ENCODE measurements around the gene ATXN7.
A peak's percentile ranks its signal among the peaks of the same experiment; 100 is the strongest.

ATXN7 gene

DNA sequence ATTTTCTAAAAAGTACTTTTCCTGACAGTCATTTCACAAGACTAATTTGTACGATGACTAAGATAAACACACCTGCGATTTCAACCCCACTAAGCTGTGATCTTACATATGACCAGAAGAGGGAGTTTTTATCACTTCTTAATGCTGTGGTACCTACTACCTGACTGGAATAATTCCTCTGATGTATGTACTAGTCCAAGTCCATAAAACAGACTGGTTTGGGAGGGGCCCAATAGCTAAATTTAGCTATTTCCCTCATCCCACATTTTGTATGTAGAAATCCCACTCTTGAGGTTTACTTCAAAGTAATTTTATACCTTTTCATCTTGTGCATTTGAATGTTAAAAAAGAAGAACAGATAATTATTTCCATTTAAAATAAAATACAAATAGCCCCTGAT lies 98.2 kb downstream of the ATXN7 start:
- H3K4me1 ChIP-seq: peaks cover 32% of the 10 kb centered on the region
- peak in 1 of 2 experiments; percentile 62 for DNase-seq (ENCODE audit: low spot score in 2 of 2)
- in situ Hi-C loops (cut with MboI; ENCODE audit: low sequenced_read_pairs): no loop called here
- no peaks in the 10 kb centered on the region for H3K9me3 ChIP-seq
- H3K4me3 ChIP-seq: no peak overlapping the region
- H3K36me3 ChIP-seq (replicated peaks): no peaks in the 10 kb centered on the region
- no peaks in the 10 kb centered on the region for H3K27me3 ChIP-seq (ENCODE audit: low read depth)

DNA sequence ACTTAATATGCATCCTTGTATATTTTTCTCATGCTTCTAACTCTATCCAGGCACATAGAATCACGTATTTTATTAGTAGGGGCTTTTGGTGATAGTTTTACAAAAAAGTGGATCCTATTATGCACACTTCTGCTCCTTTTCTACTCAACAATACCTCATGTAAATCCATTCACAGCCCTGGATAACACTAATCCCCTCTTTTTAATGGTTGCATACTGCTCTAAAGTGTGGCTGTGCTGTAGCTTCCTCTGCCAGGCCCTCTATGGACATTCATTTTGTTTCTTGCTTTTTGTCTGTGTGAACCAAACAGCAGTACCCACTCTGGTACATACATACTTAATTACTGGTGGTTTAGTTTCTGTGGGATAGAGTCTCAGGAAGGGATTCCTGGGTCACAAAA lies 99.8 kb downstream of the ATXN7 start:
- peak; percentile 35 to 81 for DNase-seq (ENCODE audit: low spot score in 2 of 2)
- Histone ChIP-seq H3K36me3 (replicated peaks) (no peaks in the 10 kb centered on the region), H3K4me3 (no peak overlapping the region), H3K27me3 (ENCODE audit: low read depth) (no peaks in the 10 kb centered on the region), H3K9me3 (no peaks in the 10 kb centered on the region), H3K4me1 (peaks cover 41% of the 10 kb centered on the region)
- in situ Hi-C loops (cut with MboI; ENCODE audit: low sequenced_read_pairs): no loop called here

DNA sequence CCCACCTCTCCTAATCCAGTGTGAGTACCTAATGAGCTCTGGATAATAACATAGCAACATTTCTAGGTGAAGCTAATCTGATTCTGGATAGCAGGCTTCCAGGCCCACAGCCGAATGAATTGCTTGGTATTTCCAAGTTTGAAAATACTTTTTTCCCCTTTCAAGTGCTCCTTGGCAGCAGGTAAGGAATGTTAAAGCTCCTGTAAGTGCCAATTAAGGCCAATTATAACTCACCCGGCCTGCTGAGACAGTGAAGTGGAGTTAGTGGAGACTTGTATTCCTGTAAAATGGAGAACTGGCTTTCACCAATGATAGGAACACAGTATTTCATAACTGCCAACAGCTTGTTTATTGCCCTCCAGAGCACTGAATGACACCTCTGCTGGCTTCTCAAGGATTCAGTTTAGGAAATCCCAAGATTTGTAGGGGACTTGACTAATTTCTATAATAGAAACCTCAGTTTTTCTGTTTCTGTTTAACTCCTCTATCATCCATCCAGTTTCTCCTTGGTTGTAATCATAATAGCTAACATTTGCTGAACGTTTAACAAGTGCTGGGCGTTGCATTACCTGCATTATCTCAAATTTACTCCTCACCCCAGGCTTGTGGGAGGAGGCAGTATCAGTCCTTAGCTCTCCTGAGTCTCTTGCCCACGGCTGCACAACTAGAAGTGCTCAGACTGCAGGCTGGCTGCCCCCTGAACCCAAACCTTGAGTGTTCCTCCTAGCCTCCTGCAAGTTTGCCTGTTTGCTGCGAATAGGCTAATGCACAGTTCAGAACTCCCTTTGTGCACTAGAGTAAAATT lies 101.2 kb downstream of the ATXN7 start:
- peaks cover 52% of the 10 kb centered on the region for H3K4me1 ChIP-seq
- no peaks in the 10 kb centered on the region for H3K36me3 ChIP-seq (replicated peaks)
- H3K9me3 ChIP-seq: no peaks in the 10 kb centered on the region
- no peak overlapping the region for H3K4me3 ChIP-seq
- in situ Hi-C loops (cut with MboI; ENCODE audit: low sequenced_read_pairs): no loop called here
- no peak for DNase-seq (ENCODE audit: low spot score in 2 of 2)
- H3K27me3 ChIP-seq (ENCODE audit: low read depth): no peaks in the 10 kb centered on the region

DNA sequence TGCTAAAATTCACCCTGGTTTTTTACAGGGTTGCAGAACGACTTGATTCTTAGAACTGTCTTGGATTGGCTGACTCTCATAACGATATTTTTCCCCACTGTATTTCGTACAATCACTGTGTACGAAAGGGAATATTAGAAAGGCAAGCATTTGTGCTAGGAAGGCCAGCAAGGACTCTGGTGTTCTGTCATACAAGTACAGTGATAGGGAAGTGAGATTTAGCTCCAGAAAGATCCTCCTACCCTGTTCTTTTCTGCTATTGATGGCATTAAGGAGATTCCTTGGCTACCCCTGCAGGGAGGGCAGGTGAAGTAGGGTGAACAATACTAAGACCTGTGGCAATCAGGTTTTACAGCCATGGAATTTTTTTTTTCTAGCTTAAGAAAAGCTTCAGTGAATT lies 102.3 kb downstream of the ATXN7 start:
- DNase-seq (ENCODE audit: low spot score in 2 of 2): no peak
- Histone ChIP-seq H3K9me3 (no peaks in the 10 kb centered on the region), H3K4me1 (peaks cover 51% of the 10 kb centered on the region), H3K36me3 (replicated peaks) (no peaks in the 10 kb centered on the region), H3K27me3 (ENCODE audit: low read depth) (no peaks in the 10 kb centered on the region), H3K4me3 (no peak overlapping the region)
- in situ Hi-C loops (cut with MboI; ENCODE audit: low sequenced_read_pairs): no loop called here

DNA sequence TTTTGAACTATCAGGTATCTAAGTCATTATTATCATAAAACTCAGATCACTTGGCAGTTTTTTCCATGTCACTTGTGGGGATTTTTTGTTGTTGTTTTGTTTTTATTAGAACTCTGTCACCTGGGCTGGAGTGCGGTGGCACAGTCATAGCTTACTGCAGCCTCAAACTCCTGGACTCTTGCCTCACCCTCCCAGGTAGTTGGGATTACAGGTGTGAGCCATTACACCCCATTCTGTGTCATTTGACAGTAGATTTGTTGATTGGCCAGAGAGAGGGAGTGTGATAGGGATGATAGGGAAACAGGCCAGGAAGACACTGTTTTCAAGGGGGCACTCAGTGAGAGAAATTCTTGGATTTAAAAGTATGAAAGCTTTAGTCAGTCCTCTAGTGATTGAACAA lies 103.2 kb downstream of the ATXN7 start:
- in situ Hi-C loops (cut with MboI; ENCODE audit: low sequenced_read_pairs): no loop called here
- H3K9me3 ChIP-seq: no peaks in the 10 kb centered on the region
- no peak overlapping the region for H3K4me3 ChIP-seq
- H3K27me3 ChIP-seq (ENCODE audit: low read depth): no peaks in the 10 kb centered on the region
- peaks cover 58% of the 10 kb centered on the region for H3K4me1 ChIP-seq
- no peaks in the 10 kb centered on the region for H3K36me3 ChIP-seq (replicated peaks)
- no peak for DNase-seq (ENCODE audit: low spot score in 2 of 2)

DNA sequence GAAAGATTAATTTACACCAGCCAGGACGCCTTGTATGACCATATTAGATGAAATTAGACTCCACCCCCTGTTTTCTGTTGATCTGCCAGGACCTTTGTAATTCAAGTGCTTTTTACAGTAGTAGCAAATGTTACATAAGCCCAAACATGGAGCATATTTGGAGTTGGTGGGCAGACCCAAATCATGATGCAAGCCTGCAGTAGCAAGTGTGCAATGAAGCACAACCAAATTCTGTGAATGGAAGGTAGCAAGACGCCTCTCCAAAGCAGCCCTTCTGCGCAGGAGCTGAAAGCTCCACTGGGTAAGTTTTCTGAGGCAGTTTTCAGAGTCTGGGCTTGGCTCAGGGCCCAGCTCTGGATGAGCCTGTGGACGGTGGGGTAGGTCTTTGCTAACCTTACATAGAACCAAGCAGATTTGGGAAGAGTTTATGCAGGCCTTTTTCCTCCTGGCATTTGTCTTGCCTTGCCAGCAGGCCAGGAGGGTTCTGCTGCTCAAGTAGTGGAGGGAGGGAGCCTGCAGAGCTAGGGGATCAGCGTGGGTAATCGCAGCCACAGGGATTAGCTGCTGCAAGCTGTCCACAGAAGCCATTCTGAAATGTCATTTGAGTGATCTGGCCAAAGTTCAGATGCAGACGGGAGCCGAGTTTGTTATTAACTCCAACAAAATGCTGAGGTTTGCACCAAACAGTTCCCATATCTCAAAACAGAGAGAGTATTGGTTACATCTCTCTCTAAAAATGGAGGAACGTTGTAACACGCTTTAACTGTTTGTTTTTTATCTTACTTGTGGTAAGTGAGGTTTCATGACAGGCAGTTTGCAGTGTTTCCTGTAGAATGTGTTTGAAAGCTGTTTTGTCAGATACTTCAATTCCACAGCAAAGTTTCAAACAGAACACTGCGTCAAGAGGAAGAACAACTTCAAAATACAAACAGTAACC lies 104.3 kb downstream of the ATXN7 start:
- DNase-seq (ENCODE audit: low spot score in 2 of 2): peak in 1 of 2 experiments; percentile 40
- peak overlapping the region; percentile 10 for H3K4me3 ChIP-seq
- no peaks in the 10 kb centered on the region for H3K27me3 ChIP-seq (ENCODE audit: low read depth)
- no peaks in the 10 kb centered on the region for H3K9me3 ChIP-seq
- in situ Hi-C loops (cut with MboI; ENCODE audit: low sequenced_read_pairs): no loop called here
- no peaks in the 10 kb centered on the region for H3K36me3 ChIP-seq (replicated peaks)
- H3K4me1 ChIP-seq: peaks cover 58% of the 10 kb centered on the region

DNA sequence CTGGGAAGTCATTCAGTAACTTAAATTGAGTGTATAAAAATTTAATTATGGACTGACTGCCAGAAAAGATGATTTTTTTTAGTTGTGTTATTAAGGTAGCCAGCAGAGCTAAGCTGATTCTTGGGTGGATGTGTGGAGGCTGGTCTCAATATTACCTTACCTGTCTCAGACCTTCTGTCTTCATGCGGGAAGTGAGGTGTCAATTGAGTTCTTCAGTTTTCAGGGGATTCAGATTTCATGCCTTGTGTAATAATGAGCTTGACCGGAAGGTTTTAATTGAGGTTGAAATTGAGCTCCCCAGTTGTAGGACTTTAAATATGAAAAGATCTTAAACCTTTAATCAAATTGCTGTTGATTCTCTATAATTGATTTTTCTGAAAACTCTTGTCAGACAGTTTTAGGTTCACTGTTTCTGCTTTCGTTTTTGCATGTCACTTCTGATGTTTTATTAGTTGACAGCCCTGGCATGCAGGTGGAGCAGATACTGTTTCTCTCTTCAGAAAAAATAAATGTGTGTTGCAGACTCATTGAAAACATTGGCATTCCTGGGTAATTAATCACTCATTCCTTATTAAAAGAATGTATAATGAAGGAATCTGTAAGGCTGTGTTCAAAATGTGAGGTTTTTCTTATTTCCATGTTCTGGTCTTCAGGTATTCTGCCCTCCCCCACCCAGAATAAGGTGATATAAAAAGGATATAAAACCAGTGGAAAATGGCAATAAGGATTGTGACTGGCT lies 105.1 kb downstream of the ATXN7 start:
- no peaks in the 10 kb centered on the region for H3K27me3 ChIP-seq (ENCODE audit: low read depth)
- DNase-seq (ENCODE audit: low spot score in 2 of 2): no peak
- no peak overlapping the region for H3K4me3 ChIP-seq
- H3K36me3 ChIP-seq (replicated peaks): no peaks in the 10 kb centered on the region
- peaks cover 49% of the 10 kb centered on the region for H3K4me1 ChIP-seq
- no peaks in the 10 kb centered on the region for H3K9me3 ChIP-seq
- in situ Hi-C loops (cut with MboI; ENCODE audit: low sequenced_read_pairs): no loop called here

DNA sequence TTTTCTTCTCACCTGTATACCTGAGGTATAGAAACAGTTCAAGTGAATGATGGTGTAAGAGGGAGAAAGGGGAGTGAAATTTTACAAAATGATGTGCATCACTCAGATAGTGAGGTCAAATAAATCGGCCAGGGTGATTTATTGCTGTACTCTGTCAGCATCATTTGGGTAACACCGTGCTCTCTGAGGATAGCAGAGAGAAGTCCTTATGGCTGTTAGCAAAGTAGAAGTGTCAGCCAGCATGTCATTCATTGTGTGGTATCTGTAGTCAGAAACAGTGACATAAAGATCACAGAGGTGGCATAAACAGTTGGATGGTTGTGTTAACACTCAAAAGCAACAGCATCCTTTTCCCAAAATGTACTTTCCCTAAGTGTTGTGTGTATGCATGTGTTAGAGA lies 106.2 kb downstream of the ATXN7 start:
- no peak for DNase-seq (ENCODE audit: low spot score in 2 of 2)
- Histone ChIP-seq H3K9me3 (no peaks in the 10 kb centered on the region), H3K4me3 (no peak overlapping the region), H3K4me1 (peaks cover 40% of the 10 kb centered on the region), H3K27me3 (ENCODE audit: low read depth) (no peaks in the 10 kb centered on the region), H3K36me3 (replicated peaks) (no peaks in the 10 kb centered on the region)
- in situ Hi-C loops (cut with MboI; ENCODE audit: low sequenced_read_pairs): no loop called here

DNA sequence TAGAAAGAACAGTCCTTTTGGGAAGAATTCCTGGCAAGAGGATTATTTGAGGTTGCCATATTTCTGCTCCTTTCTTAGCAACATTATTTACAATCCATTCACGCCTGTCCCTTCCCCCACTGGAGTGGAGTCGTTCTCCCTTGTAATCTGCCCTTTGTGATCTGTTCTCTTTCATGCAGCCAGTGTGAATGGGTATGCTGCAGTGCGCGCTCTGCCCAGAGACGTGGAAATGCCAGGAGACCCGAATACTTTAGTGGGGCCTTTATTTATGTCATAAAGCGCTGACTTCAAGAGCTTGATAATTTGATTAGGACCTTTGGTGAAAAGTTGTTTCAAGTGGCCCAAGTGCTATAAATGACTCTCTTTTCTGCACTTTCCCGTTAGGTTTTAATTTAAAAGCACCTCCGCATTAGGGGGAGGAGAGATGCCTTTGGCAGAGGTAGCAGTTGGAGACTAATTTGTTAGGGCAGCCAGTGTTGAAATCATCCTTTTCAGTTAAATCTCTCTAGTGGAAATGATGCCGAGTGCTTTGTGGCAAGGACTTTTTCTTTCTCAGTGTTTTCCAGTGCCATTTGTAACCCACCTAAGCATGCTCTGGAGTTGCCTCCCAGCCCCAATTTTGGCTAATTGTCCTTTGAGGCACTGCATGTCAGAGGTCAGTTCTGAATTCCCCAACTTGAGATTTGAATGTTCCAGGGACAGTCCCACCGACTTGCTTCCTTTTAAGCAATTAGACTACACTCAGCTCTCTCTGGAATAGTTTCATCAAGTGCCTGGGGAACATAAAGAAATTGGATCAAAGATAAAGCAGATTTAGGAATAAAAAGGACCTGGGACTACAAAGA lies 107.2 kb downstream of the ATXN7 start:
- Histone ChIP-seq H3K36me3 (replicated peaks) (no peaks in the 10 kb centered on the region), H3K9me3 (no peaks in the 10 kb centered on the region), H3K4me3 (no peak overlapping the region; the same call in 1 of the 2 replicates), H3K4me1 (peaks cover 40% of the 10 kb centered on the region), H3K27me3 (ENCODE audit: low read depth) (no peaks in the 10 kb centered on the region)
- peak; percentile 79 to 87 for DNase-seq (ENCODE audit: low spot score in 2 of 2)
- in situ Hi-C loops (cut with MboI; ENCODE audit: low sequenced_read_pairs): no loop called here

DNA sequence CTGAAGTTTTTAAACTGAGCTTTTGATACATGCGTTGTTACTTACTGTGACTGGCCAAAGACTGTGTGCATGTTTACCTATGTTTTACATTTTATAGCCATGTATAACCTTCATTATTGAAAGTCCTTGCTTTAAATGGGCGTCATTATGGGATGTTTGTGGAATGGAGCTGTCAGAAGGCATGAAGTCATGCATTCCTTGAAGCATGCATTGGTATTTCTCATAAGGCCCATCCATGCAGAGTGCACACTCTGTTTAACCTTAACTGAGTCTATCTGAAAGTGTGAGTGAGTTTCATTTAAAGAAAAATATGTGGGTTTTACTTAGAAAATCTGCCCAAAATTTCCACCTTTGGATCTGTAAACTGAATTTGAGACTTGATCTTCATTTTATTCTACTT lies 108.5 kb downstream of the ATXN7 start:
- DNase-seq (ENCODE audit: low spot score in 2 of 2): no peak
- H3K4me3 ChIP-seq: no peak overlapping the region
- H3K4me1 ChIP-seq: peaks cover 40% of the 10 kb centered on the region
- H3K9me3 ChIP-seq: no peaks in the 10 kb centered on the region
- no peaks in the 10 kb centered on the region for H3K27me3 ChIP-seq (ENCODE audit: low read depth)
- no peaks in the 10 kb centered on the region for H3K36me3 ChIP-seq (replicated peaks)
- in situ Hi-C loops (cut with MboI; ENCODE audit: low sequenced_read_pairs): no loop called here

DNA sequence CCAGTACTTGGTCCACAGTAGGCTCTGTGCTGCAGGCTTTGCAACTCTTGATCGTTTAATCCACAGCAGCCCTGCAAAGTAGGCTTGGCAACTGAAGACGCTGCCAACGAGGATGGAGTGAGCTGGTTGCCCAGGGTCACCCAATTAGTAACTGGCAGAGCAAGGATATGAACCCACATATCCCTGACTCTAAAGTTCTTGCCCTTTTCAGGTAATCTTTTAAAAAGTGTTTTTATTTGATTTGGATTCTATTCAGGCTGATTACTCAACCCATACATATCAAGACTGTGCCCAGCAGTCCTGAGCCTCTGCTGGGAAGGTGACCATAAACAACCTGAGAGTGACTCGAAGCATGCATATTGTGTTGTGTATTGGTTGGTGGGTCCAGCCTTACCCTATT lies 109.3 kb downstream of the ATXN7 start:
- Histone ChIP-seq H3K4me3 (no peak overlapping the region), H3K9me3 (no peaks in the 10 kb centered on the region), H3K36me3 (replicated peaks) (no peaks in the 10 kb centered on the region), H3K4me1 (peaks cover 34% of the 10 kb centered on the region), H3K27me3 (ENCODE audit: low read depth) (no peaks in the 10 kb centered on the region)
- in situ Hi-C loops (cut with MboI; ENCODE audit: low sequenced_read_pairs): no loop called here
- no peak for DNase-seq (ENCODE audit: low spot score in 2 of 2)

DNA sequence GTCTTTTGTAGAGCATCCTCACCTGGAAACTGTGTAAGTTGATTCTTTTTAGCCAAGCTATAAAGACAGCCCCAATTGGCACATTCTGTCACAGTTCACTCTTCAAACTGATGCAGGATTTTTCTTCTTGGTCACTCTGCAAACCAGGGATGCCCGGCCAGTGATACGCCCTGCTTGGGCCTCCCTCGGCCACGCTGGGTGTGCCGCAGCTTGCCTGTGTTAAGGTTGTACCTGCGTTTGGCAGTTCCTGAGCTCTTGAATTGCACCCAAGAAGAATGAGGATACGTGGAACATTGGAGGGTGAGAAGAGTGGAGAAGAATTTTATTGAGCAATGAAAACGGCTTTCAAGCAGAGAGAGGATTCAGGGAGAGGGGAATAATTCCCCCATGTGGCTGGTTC lies 109.7 kb downstream of the ATXN7 start:
- in situ Hi-C loops (cut with MboI; ENCODE audit: low sequenced_read_pairs): no loop called here
- H3K4me3 ChIP-seq: no peak overlapping the region
- no peaks in the 10 kb centered on the region for H3K27me3 ChIP-seq (ENCODE audit: low read depth)
- no peak for DNase-seq (ENCODE audit: low spot score in 2 of 2)
- no peaks in the 10 kb centered on the region for H3K9me3 ChIP-seq
- H3K4me1 ChIP-seq: peaks cover 30% of the 10 kb centered on the region
- H3K36me3 ChIP-seq (replicated peaks): no peaks in the 10 kb centered on the region

DNA sequence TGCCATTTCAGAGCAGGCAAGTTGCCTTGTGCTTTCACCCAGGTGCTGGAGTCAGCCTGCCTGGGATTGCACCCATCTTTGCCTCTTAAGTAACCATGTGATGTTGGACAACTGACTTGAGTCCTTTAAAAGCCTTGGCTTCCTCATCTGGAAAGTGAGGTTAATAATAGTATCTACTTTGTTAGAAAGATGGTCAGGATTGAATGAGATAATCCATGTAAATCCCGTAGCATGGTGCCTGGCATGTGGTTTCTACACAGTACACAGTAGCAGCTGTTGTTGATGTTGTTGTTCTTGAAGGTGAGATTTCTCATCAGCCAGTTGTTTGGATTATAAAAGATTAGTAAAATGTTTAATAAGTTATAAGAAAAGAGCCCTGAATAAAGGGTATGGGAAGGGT lies 110.8 kb downstream of the ATXN7 start:
- Histone ChIP-seq H3K36me3 (replicated peaks) (no peaks in the 10 kb centered on the region), H3K4me1 (peaks cover 20% of the 10 kb centered on the region), H3K27me3 (ENCODE audit: low read depth) (no peaks in the 10 kb centered on the region), H3K4me3 (no peak overlapping the region), H3K9me3 (no peaks in the 10 kb centered on the region)
- no peak for DNase-seq (ENCODE audit: low spot score in 2 of 2)
- in situ Hi-C loops (cut with MboI; ENCODE audit: low sequenced_read_pairs): no loop called here

All from HAP-1 (cell line).